GM21576 (cell line): ENCODE measurements around the gene TNNC2.

ENCODE experiments used
- ATAC-seq: cut with Tn5 transposase; IDR thresholded peaks from one replicate; pipeline ENCODE4 v1.9.1; 2021; ENCODE audit warnings: mild to moderate bottlenecking, moderate library complexity; ENCODE audit not compliant: unreplicated experiment

The TNNC2 gene

DNA sequence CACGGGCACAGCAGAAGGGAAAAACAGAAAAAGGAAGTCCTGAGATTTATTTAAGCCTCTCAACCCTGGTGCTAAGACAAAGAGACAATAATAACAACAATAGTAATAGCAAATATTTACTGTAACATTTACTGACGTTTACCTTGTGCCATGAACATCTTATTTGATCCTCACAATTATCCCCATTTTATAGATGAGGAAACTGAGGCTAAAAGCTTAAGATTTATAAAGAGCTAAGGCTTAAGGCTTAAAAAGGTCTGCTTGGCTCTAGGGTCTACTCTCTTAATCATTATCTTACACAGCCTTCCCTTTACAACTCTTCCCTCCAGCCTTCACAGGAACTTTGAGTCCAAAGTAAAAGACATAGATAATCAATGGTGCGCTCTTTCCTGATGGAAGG lies 38.8 kb downstream of the TNNC2 start:
- ATAC-seq = no peak

DNA sequence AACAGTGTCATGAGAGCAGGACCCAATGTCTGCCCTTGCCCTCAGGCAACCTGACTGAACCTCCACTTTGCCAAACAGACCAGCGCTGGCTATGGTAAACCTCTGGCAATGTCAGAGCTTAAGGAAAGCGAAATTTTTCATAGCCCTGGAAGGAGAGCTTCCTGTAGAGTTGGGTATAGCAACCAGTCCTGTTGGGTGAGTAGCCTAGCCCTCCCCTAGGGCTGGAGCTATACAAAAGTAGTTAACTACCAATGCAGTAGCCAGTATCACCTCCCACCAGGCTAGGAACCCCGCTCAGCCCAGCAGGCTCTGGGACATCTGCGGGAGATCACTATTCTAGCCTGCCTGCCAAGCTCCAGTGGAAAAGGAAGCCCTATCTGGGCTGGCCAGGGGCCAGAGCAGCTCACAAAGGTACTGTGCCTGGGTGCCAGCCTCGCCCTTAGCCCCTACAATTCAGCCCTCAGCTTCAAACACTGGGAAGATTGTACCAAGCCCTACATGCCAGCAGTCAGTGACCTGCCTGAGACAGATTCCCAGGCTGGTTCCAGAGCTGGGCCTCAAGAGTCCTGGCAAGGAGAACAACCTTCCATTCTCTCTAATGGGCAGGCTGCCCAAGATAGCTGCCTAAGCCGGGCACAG lies 43.3 kb downstream of the TNNC2 start:
- no peak for ATAC-seq

GRCh38 chr20:45782890-45783289 lies 44.2 kb downstream of the TNNC2 start:
- ATAC-seq = no peak

GRCh38 chr20:45781391-45781931 lies 45.7 kb downstream of the TNNC2 start:
- no peak for ATAC-seq

DNA sequence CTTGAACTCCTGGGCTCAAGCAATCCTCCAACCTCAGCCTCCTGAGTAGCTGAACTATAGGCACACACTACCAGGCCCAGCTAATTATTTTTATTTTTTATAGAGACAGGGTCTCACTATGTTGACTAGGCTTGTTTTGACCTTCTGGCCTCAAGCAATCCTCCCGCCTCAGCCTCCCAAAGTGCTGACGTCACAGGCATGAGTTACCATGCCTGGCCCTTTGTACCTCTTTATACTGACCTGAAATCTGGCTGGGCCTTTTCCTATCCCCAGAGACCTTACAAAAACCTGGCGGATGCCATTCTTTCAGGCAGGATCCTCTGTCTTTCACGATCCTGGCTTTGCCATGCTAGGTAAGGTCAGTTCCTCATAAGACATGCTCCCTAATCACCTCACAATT lies 47.0 kb downstream of the TNNC2 start:
- no peak for ATAC-seq

- ATAC-seq = no peak
These were observed 47.8 kb downstream of the TNNC2 start for GRCh38 chr20:45779011-45779915.

DNA sequence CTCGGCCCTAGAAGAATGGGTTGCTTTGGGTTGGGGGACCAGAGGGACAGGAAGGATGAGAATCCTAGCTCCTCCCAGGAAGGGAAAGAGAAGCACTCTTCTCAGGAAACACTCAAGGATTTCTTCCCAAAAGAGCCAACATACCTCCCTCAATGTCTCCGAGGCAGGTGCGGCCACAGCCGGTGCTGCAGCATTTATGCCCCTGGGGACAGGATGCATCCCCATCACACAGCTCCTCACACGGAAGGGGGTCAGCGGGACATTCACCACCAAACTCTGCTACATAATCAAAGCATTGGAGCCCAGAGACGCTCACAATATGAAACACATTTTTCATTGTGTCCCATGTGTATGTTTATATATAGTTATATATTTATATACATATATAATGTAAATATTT lies 50.2 kb downstream of the TNNC2 start:
- ATAC-seq = no peak

- ATAC-seq = no peak
These were observed 51.7 kb downstream of the TNNC2 start for GRCh38 chr20:45775411-45775810.

GRCh38 chr20:45774945-45775344 lies 52.2 kb downstream of the TNNC2 start:
- no peak for ATAC-seq
